Measurements from ENCODE around the gene NUP205.

The NUP205 gene

DNA sequence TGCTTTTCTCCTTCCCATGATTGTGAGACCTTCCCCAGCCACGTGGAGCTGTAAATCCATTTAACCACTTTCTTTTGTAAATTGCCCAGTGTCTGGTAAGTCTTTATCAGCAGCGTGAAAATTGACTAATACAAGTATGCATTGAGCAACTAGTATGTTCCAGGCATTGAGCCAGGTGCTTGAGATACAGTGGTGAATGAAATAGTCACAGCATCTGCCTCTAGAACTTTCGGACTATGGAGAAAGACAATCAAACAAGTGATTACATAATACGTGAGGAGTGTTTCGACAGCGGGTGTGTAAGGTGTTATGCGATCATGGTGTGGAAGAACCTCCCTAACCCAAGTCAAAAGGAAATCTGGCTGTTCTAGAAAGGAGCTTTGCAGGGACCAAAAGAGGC, 21.6 kb upstream of the NUP205 start:
- Histone ChIP-seq H3K27me3 (ENCODE audit: insufficient read depth, low read depth) (no peaks in the 10 kb centered on the region), H3K9ac (no peak overlapping the region), H3K4me2 (no peak overlapping the region), H3K4me3 (IDR thresholded peaks at IDR 0.05; ENCODE audit: insufficient read depth, low read depth, low read length) (no peak overlapping the region), H3K4me1 (ENCODE audit: low read depth, poor library complexity, severe bottlenecking) (no peaks in the 10 kb centered on the region), H3K79me2 (ENCODE audit: insufficient read depth, low read depth) (no peaks in the 10 kb centered on the region), H3K27ac (no peak overlapping the region), H4K20me1 (ENCODE audit: insufficient read depth) (no peaks in the 10 kb centered on the region), H3K36me3 (ENCODE audit: insufficient read depth) (no peaks in the 10 kb centered on the region), H2AFZ (ENCODE audit: low read depth) (no peak overlapping the region)
- no peak for TF ChIP-seq CTCF (conservative IDR thresholded peaks at IDR 0.05; ENCODE audit: low read depth, low read length)

DNA sequence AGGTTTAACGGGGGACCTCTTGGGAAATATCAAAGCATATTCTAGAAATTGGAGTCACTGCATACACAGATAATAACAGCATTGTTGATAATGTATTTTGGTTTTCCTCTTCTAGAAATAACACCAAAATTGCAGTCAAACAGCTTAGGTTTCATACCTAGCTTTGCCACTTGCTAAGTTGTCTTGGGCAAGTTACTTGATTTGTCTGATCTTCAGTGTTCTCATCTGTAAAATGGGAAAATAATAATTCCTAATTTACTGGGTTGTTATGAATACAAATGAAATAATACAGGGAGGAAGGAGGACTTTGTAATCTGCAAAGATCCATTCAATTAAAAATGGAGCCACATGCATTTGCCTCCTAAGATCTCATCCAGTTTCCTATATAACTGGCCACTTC, 20.3 kb upstream of the NUP205 start:
- Histone ChIP-seq H3K4me1 (ENCODE audit: low read depth, poor library complexity, severe bottlenecking) (no peaks in the 10 kb centered on the region), H3K4me2 (no peak overlapping the region), H4K20me1 (ENCODE audit: insufficient read depth) (no peaks in the 10 kb centered on the region), H3K4me3 (IDR thresholded peaks at IDR 0.05; ENCODE audit: insufficient read depth, low read depth, low read length) (no peak overlapping the region), H3K36me3 (ENCODE audit: insufficient read depth) (no peaks in the 10 kb centered on the region), H2AFZ (ENCODE audit: low read depth) (no peak overlapping the region), H3K79me2 (ENCODE audit: insufficient read depth, low read depth) (no peaks in the 10 kb centered on the region), H3K27me3 (ENCODE audit: insufficient read depth, low read depth) (no peaks in the 10 kb centered on the region), H3K9ac (no peak overlapping the region), H3K27ac (no peak overlapping the region)
- no peak for TF ChIP-seq CTCF (conservative IDR thresholded peaks at IDR 0.05; ENCODE audit: low read depth, low read length)

DNA sequence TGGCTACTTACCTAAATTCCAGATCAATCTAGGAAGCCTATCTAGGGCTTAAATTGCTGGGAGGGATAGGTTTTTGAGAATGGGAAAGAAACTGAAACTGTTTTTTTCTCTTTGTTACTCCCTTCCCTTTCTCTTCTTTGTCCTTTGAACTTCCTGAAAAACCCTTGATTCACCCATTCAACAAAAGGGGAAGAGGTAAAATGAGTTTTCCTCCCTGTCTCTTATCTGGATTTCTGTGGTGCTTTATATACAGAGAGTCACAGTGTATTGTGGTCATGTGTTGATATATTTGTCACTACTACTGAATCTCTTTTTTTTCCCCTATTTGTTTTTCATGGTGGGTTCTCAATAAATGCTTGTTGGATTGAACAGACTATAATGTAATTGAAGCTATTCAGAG, 19.8 kb upstream of the NUP205 start:
- H2AFZ ChIP-seq (ENCODE audit: low read depth) = no peak overlapping the region
- H4K20me1 ChIP-seq (ENCODE audit: insufficient read depth) = no peaks in the 10 kb centered on the region
- H3K36me3 ChIP-seq (ENCODE audit: insufficient read depth) = no peaks in the 10 kb centered on the region
- no peak overlapping the region for H3K9ac ChIP-seq
- no peaks in the 10 kb centered on the region for H3K79me2 ChIP-seq (ENCODE audit: insufficient read depth, low read depth)
- H3K4me2 ChIP-seq = no peak overlapping the region
- TF ChIP-seq CTCF (conservative IDR thresholded peaks at IDR 0.05; ENCODE audit: low read depth, low read length) = no peak
- no peaks in the 10 kb centered on the region for H3K4me1 ChIP-seq (ENCODE audit: low read depth, poor library complexity, severe bottlenecking)
- no peak overlapping the region for H3K27ac ChIP-seq
- H3K4me3 ChIP-seq (IDR thresholded peaks at IDR 0.05; ENCODE audit: insufficient read depth, low read depth, low read length) = no peak overlapping the region
- H3K27me3 ChIP-seq (ENCODE audit: insufficient read depth, low read depth) = no peaks in the 10 kb centered on the region

GRCh38 chr7:135538376-135538775, 19.3 kb upstream of the NUP205 start:
- no peaks in the 10 kb centered on the region for H3K27me3 ChIP-seq (ENCODE audit: insufficient read depth, low read depth)
- no peak overlapping the region for H3K27ac ChIP-seq
- no peak overlapping the region for H3K9ac ChIP-seq
- no peaks in the 10 kb centered on the region for H3K4me1 ChIP-seq (ENCODE audit: low read depth, poor library complexity, severe bottlenecking)
- no peaks in the 10 kb centered on the region for H4K20me1 ChIP-seq (ENCODE audit: insufficient read depth)
- no peaks in the 10 kb centered on the region for H3K36me3 ChIP-seq (ENCODE audit: insufficient read depth)
- no peak overlapping the region for H3K4me3 ChIP-seq (IDR thresholded peaks at IDR 0.05; ENCODE audit: insufficient read depth, low read depth, low read length)
- no peak overlapping the region for H2AFZ ChIP-seq (ENCODE audit: low read depth)
- no peaks in the 10 kb centered on the region for H3K79me2 ChIP-seq (ENCODE audit: insufficient read depth, low read depth)
- TF ChIP-seq CTCF (conservative IDR thresholded peaks at IDR 0.05; ENCODE audit: low read depth, low read length) = no peak
- no peak overlapping the region for H3K4me2 ChIP-seq

- no peak for TF ChIP-seq CTCF (conservative IDR thresholded peaks at IDR 0.05; ENCODE audit: low read depth, low read length)
- no peak overlapping the region for H3K4me3 ChIP-seq (IDR thresholded peaks at IDR 0.05; ENCODE audit: insufficient read depth, low read depth, low read length)
- H3K4me1 ChIP-seq (ENCODE audit: low read depth, poor library complexity, severe bottlenecking) = no peaks in the 10 kb centered on the region
- no peaks in the 10 kb centered on the region for H4K20me1 ChIP-seq (ENCODE audit: insufficient read depth)
- no peak overlapping the region for H3K9ac ChIP-seq
- H2AFZ ChIP-seq (ENCODE audit: low read depth) = no peak overlapping the region
- H3K27ac ChIP-seq = no peak overlapping the region
- H3K27me3 ChIP-seq (ENCODE audit: insufficient read depth, low read depth) = no peaks in the 10 kb centered on the region
- no peak overlapping the region for H3K4me2 ChIP-seq
- H3K36me3 ChIP-seq (ENCODE audit: insufficient read depth) = no peaks in the 10 kb centered on the region
- H3K79me2 ChIP-seq (ENCODE audit: insufficient read depth, low read depth) = no peaks in the 10 kb centered on the region
These were observed 18.1 kb upstream of the NUP205 start for GRCh38 chr7:135539629-135540028.

Measured in KMS-11 (cell line).